Thyroid gland (tissue), 4 donors: ENCODE measurements around the gene AP4B1. TPM values are rescaled to one million over a fixed set of nuclear protein-coding genes. Genes with fewer than 3 reads are reported as not detected.
A peak's percentile ranks its signal among the peaks of the same experiment; 100 is the strongest.

Experiments
- DNase-seq, 2 donors: peaks; one replicate each; pipeline ENCODE4 v3.0.0-alpha.2; 2019
- H3K27ac ChIP-seq, 3 donors: fragments of 200-600 bp; sonication (generic); 1 replicate in 2 of 3; 2 replicates in 1 of 3; pipeline ENCODE4 v1.5.1; 2016 to 2019; ENCODE audit warnings: mild to moderate bottlenecking in 1 of 3, moderate library complexity in 1 of 3
- H3K27me3 ChIP-seq: fragments of 200-600 bp; sonication (generic); one replicate; pipeline ENCODE4 v1.5.1; 2019
- H3K36me3 ChIP-seq, 2 donors: fragments of 200-600 bp; sonication (generic); one replicate each; pipeline ENCODE4 v1.5.1; 2016 to 2019
- H3K4me1 ChIP-seq, 2 donors: fragments of 200-600 bp; sonication (generic); one replicate each; pipeline ENCODE4 v1.5.1; 2017 to 2019
- H3K4me3 ChIP-seq, 3 donors: fragments of 200-600 bp; sonication (generic); replicated peaks in 1 of 3; 1 replicate in 2 of 3; 2 replicates in 1 of 3; pipeline ENCODE4 v1.5.1; 2016; ENCODE audit warnings: mild to moderate bottlenecking in 1 of 3
- H3K9me3 ChIP-seq: fragments of 200-600 bp; sonication (generic); one replicate; pipeline ENCODE4 v1.5.1; 2017
- POLR2A ChIP-seq, 2 donors: fragments of 450-650 bp; IDR thresholded peaks; one replicate each; pipeline ENCODE4 v1.6.1; 2017; ENCODE audit warnings: antibody characterized with exemption in 2 of 2, mild to moderate bottlenecking in 2 of 2, moderate library complexity in 1 of 2
- WGBS, 2 donors: methylation state at CpG; one replicate each; pipeline ENCODE4 v1.1.5; 2017; 5-methylcytosine and 5-hydroxymethylcytosine counted together
- intact Hi-C: fragments of 100-400 bp; cut with DNase I; formaldehyde crosslinking; loops from one replicate; pipeline ENCODE4 v1.15.1; 2023
- total RNA-seq, 4 donors: library from RNA; depleted of rRNA; stranded (reverse); fragments of >200 nt; gene quantifications; one replicate each; pipeline ENCODE4 v1.2.3, GENCODE V29; 2016
- TF ChIP-seq, protein P1 (sequence below), 6 experiments: fragments of 200-600 bp in 3 of 6; fragments of 450-650 bp in 3 of 6; sonication (generic) in 3 of 6; IDR thresholded peaks; one replicate each; pipeline ENCODE4 v1.5.1; 2016 to 2019; ENCODE audit warnings: antibody characterized with exemption in 6 of 6, mild to moderate bottlenecking in 2 of 6, inconsistent platforms in 1 of 6, moderate library complexity in 1 of 6

AP4B1 gene
- total RNA-seq, 4 donors from 2014 or later = 9.7 to 14.8 (median 14.0) TPM

DNA sequence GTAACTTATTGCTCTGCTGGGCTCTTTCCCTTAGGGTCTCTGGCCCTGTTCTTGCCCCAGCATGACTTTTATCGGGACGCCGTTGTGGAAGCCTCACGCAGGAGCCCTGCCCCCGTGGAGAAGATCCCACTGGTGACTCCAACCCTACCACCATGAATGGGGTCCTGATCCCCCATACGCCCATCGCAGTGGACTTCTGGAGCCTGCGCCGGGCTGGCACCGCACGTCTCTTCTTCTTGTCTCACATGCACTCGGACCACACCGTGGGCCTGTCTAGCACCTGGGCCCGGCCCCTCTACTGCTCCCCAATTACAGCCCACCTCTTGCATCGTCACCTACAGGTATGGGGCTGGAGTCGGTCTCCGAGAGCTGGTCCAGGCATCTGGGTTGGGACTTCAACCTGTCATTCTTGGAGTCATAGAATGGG lies 849 bp upstream of the AP4B1 start:
- DNase-seq = peak in 1 of 2 donors; percentile 37
- Histone ChIP-seq H3K4me1 (peaks cover 8 to 11% of the 10 kb centered on the region in 2 donors), H3K27me3 (no peaks in the 10 kb centered on the region), H3K36me3 (peaks cover 0 to 4% of the 10 kb centered on the region in 2 donors), H3K9me3 (no peaks in the 10 kb centered on the region), H3K27ac (peak overlapping the region in 2 of 3 donors; percentile 93 to 94), H3K4me3 (peak overlapping the region; percentile 63 to 86 (median 69))
- intact Hi-C loops = loop anchor here (2.0 to 10.0 kb wide), 2 partner anchors 23 to 71 kb away; partner anchors contain the start of gene HIPK1
- WGBS, 2 donors = 0% methylated on average over 14 to 17 of the region's 17 CpGs
- TF ChIP-seq, protein P1, sequence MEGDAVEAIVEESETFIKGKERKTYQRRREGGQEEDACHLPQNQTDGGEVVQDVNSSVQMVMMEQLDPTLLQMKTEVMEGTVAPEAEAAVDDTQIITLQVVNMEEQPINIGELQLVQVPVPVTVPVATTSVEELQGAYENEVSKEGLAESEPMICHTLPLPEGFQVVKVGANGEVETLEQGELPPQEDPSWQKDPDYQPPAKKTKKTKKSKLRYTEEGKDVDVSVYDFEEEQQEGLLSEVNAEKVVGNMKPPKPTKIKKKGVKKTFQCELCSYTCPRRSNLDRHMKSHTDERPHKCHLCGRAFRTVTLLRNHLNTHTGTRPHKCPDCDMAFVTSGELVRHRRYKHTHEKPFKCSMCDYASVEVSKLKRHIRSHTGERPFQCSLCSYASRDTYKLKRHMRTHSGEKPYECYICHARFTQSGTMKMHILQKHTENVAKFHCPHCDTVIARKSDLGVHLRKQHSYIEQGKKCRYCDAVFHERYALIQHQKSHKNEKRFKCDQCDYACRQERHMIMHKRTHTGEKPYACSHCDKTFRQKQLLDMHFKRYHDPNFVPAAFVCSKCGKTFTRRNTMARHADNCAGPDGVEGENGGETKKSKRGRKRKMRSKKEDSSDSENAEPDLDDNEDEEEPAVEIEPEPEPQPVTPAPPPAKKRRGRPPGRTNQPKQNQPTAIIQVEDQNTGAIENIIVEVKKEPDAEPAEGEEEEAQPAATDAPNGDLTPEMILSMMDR (IDR thresholded peaks at IDR 0.05) = no peak
- no peak for TF ChIP-seq POLR2A (IDR thresholded peaks at IDR 0.05)

DNA sequence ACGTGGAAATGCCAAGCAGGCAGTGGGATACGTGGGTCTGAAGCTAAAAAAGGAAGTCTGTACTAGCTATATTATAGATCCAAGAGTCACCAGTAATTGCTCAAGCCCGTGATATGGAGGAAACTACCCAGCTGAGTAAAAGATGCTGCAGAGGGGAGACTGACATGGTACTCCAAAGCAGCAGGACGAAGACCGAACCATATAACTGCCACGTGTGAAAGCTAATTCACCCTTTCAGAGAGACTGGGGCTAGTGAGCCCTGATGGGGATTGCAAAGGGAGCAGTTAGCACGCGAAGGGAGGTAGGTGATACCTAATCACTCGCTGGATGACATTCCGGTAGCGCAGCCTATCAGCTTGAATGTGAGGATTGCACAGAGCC lies 316 bp downstream of the AP4B1 start:
- no peaks in the 10 kb centered on the region for H3K9me3 ChIP-seq
- peak overlapping the region; percentile 58 to 94 (median 93) for H3K27ac ChIP-seq
- no peak for DNase-seq
- 2 to 4% methylated on average over 9 to 11 of the region's 11 CpGs for WGBS, 2 donors
- H3K36me3 ChIP-seq = no peaks in the 10 kb centered on the region
- intact Hi-C loops = loop anchor here (2.0 to 10.0 kb wide), 2 partner anchors 25 to 69 kb away; partner anchors contain the start of gene HIPK1
- peak overlapping the region; percentile 21 to 58 (median 43) for H3K4me3 ChIP-seq
- peaks cover 8 to 17% of the 10 kb centered on the region in 2 donors for H3K4me1 ChIP-seq
- no peaks in the 10 kb centered on the region for H3K27me3 ChIP-seq
- TF ChIP-seq, protein P1 (IDR thresholded peaks at IDR 0.05) = no peak
- no peak for TF ChIP-seq POLR2A (IDR thresholded peaks at IDR 0.05)

DNA sequence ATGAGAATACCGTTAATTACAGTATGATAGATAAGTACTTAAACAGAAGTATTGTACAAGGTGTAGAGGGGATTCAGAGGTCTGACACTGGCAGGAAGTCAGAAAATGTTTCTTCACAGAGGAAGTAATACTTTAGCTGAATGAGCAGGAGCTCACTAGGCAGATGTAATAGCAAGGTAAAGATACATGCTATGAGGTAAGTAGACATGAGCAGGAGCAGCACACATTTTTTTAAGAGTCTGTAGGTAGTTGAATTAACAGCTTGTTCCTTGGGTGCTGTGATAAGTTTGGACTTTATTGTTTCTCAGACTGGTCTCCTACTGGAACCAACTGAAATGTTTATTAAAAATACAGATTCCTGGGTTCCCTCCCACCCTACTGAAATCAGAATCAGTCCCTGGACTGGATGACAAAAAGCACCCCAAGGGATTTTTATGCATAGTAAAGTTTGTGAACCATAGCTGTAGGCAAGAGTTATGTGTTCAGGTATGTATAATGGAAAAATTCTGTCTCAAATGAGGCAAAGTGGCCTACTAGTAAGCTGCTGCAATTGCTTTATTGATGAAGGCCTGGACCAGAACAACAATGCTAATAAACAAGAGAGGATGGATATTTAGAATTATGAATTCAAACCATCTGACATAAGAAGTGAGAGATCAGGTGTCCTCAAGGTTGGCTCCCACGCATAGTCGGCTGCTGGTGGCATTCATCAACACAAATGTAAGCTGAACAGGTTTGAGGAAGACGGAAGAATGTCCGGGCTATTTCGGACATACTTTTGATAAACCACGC lies 902 bp downstream of the AP4B1 start:
- intact Hi-C loops = loop anchor here (2.0 to 10.0 kb wide), 2 partner anchors 25 to 69 kb away; partner anchors contain the start of gene HIPK1
- Histone ChIP-seq H3K27ac (peak overlapping the region in 2 of 3 donors; percentile 93 to 94), H3K4me1 (peaks cover 8 to 21% of the 10 kb centered on the region in 2 donors), H3K27me3 (no peaks in the 10 kb centered on the region), H3K9me3 (no peaks in the 10 kb centered on the region), H3K4me3 (peak overlapping the region in 2 of 3 donors; percentile 43 to 58), H3K36me3 (no peaks in the 10 kb centered on the region)
- TF ChIP-seq, protein P1 (IDR thresholded peaks at IDR 0.05) = no peak
- no peak for TF ChIP-seq POLR2A (IDR thresholded peaks at IDR 0.05)
- DNase-seq = peak in 1 of 2 donors; percentile 6
- WGBS, 2 donors = 39 to 45% methylated on average over 7 of the region's 7 CpGs

GRCh38 chr1:113901191-113901590 lies 3.4 kb downstream of the AP4B1 start:
- Histone ChIP-seq H3K27ac (no peak overlapping the region), H3K9me3 (no peaks in the 10 kb centered on the region), H3K36me3 (peaks cover under 1 to 3% of the 10 kb centered on the region in 2 donors), H3K4me1 (peaks cover 8 to 29% of the 10 kb centered on the region in 2 donors), H3K4me3 (no peak overlapping the region), H3K27me3 (no peaks in the 10 kb centered on the region)
- intact Hi-C loops = loop anchor here (10.0 kb wide), 1 partner anchor 66 kb away; no protein-coding TSS in a partner anchor
- 59 to 66% methylated on average over 3 of the region's 3 CpGs for WGBS, 2 donors
- no peak for DNase-seq
- TF ChIP-seq, protein P1 (IDR thresholded peaks at IDR 0.05) = no peak

- peaks cover 4 to 29% of the 10 kb centered on the region in 2 donors for H3K4me1 ChIP-seq
- no peak for DNase-seq
- H3K4me3 ChIP-seq = no peak overlapping the region
- H3K27me3 ChIP-seq = no peaks in the 10 kb centered on the region
- H3K27ac ChIP-seq = peak overlapping the region in 2 of 3 donors; percentile 22 to 30
- H3K36me3 ChIP-seq = peaks cover 4 to 15% of the 10 kb centered on the region in 2 donors
- TF ChIP-seq, protein P1 (IDR thresholded peaks at IDR 0.05) = no peak
- TF ChIP-seq POLR2A (IDR thresholded peaks at IDR 0.05) = no peak
- H3K9me3 ChIP-seq = no peaks in the 10 kb centered on the region
- intact Hi-C loops = no loop called here
Measured at GRCh38 chr1:113899111-113899510, 5.5 kb downstream of the AP4B1 start.
